NCI-H1694 treated with DMSO at 0.1 percent for 48 hours (cell line): ENCODE measurements around the gene KRTAP5-2.
"Not testable (repeated sequence)": the region's sequence is repeated elsewhere in the genome, so short reads cannot be mapped to it uniquely, and the experiment has no call there.

Experiments
- DNase-seq: peaks from one replicate; lab custom pipeline; 2025; lab: John Stamatoyannopoulos, UW

KRTAP5-2 gene

GRCh38 chr11:1597994-1598380, at the start of gene KRTAP5-2:
Gene KRTAP5-2 (minus strand): TSS chr11:1598294. CDS start chr11:1598250, 44 bp downstream.
- DNase-seq: no peak

- DNase-seq: not testable (repeated sequence)
Observed at GRCh38 chr11:1646540-1646939, 48.4 kb upstream of the KRTAP5-2 start.

- no peak for DNase-seq
Observed at GRCh38 chr11:1645357-1645821, 47.3 kb upstream of the KRTAP5-2 start.

GRCh38 chr11:1644601-1645356, 46.7 kb upstream of the KRTAP5-2 start:
- no peak for DNase-seq

GRCh38 chr11:1643146-1643690, 45.1 kb upstream of the KRTAP5-2 start:
- DNase-seq: no peak

- DNase-seq: no peak
Observed at GRCh38 chr11:1642288-1643145, 44.4 kb upstream of the KRTAP5-2 start.

- DNase-seq: no peak
Observed at GRCh38 chr11:1641096-1641495, 43.0 kb upstream of the KRTAP5-2 start.

GRCh38 chr11:1640076-1640946, 42.2 kb upstream of the KRTAP5-2 start:
- no peak for DNase-seq

- no peak for DNase-seq
Observed at GRCh38 chr11:1639666-1640065, 41.6 kb upstream of the KRTAP5-2 start.

- DNase-seq: peak; percentile 61
Observed at GRCh38 chr11:1639102-1639620, 41.1 kb upstream of the KRTAP5-2 start.

- DNase-seq: no peak
Observed at GRCh38 chr11:1638344-1638743, 40.2 kb upstream of the KRTAP5-2 start.

- DNase-seq: no peak
Observed at GRCh38 chr11:1637628-1638027, 39.5 kb upstream of the KRTAP5-2 start.

- DNase-seq: no peak
Observed at GRCh38 chr11:1636291-1636950, 38.3 kb upstream of the KRTAP5-2 start.

- DNase-seq: no peak
Observed at GRCh38 chr11:1633864-1634263, 35.8 kb upstream of the KRTAP5-2 start.

GRCh38 chr11:1632053-1632714, 34.1 kb upstream of the KRTAP5-2 start:
- no peak for DNase-seq

GRCh38 chr11:1631066-1631568, 33.0 kb upstream of the KRTAP5-2 start:
- no peak for DNase-seq

- no peak for DNase-seq
Observed at GRCh38 chr11:1630271-1630670, 32.2 kb upstream of the KRTAP5-2 start.

GRCh38 chr11:1629326-1630185, 31.5 kb upstream of the KRTAP5-2 start, which contains the start of gene KRTAP5-5:
Gene KRTAP5-5 (plus strand): TSS chr11:1629775. CDS start chr11:1629841, 66 bp downstream.
- no peak for DNase-seq
